Adipocyte (in vitro differentiated cells): ENCODE data around the gene PRICKLE4.
A peak's percentile ranks its signal among the peaks of the same experiment; 100 is the strongest.

Source experiments
- DNase-seq: peaks from one replicate; pipeline ENCODE4 v3.0.0-alpha.2; 2015; ENCODE audit warnings: low read depth
- H3K27me3 ChIP-seq: replicated peaks from 2 replicates; pipeline ENCODE4 v1.7.0; 2013; ENCODE audit warnings: mild to moderate bottlenecking, low read length, moderate library complexity; ENCODE audit not compliant: control insufficient read depth, insufficient read depth
- H3K36me3 ChIP-seq: 2 replicates; pipeline ENCODE4 v1.7.0; 2013; ENCODE audit warnings: low read length, mild to moderate bottlenecking, moderate library complexity; ENCODE audit not compliant: control insufficient read depth, insufficient read depth, severe bottlenecking
- H3K4me1 ChIP-seq: 2 replicates; pipeline ENCODE4 v1.7.0; 2013; ENCODE audit warnings: mild to moderate bottlenecking, low read length, moderate library complexity; ENCODE audit not compliant: control insufficient read depth, insufficient read depth
- H3K4me3 ChIP-seq: 2 replicates; pipeline ENCODE4 v1.7.0; 2013; ENCODE audit warnings: mild to moderate bottlenecking, low read length, moderate library complexity
- H3K9ac ChIP-seq: 2 replicates; pipeline ENCODE4 v1.7.0; 2013; ENCODE audit warnings: mild to moderate bottlenecking, low read length, moderate library complexity
- H3K9me3 ChIP-seq: 2 replicates; pipeline ENCODE4 v1.7.0; 2013; ENCODE audit warnings: mild to moderate bottlenecking, low read length, moderate library complexity; ENCODE audit not compliant: control insufficient read depth

Gene PRICKLE4

GRCh38 chr6:41780551-41781365, at the start of gene PRICKLE4:
PRICKLE4 (plus strand) TSS chr6:41780782; CDS start chr6:41783474, 2,692 bp downstream.
- DNase-seq, result peak; percentile 46

GRCh38 chr6:41731561-41732086, 49.0 kb upstream of the PRICKLE4 start:
- Histone ChIP-seq H3K9ac (no peak overlapping the region), H3K4me1 (peaks cover 32% of the 10 kb centered on the region), H3K9me3 (no peaks in the 10 kb centered on the region), H3K4me3 (no peak overlapping the region), H3K27me3 (no peaks in the 10 kb centered on the region), H3K36me3 (no peaks in the 10 kb centered on the region)
- no peak for DNase-seq

More at GRCh38 chr6:41780551-41781365, at the start of gene PRICKLE4:
- no peaks in the 10 kb centered on the region for H3K27me3 ChIP-seq
- no peaks in the 10 kb centered on the region for H3K9me3 ChIP-seq
- peaks cover 20% of the 10 kb centered on the region for H3K4me1 ChIP-seq
- H3K36me3 ChIP-seq, result no peaks in the 10 kb centered on the region
- H3K4me3 ChIP-seq, result peak within 1 kb of the TSS; percentile 91
- H3K9ac ChIP-seq, result peak within 1 kb of the TSS; percentile 89

GRCh38 chr6:41732149-41732548, 48.4 kb upstream of the PRICKLE4 start:
- Histone ChIP-seq H3K36me3 (no peaks in the 10 kb centered on the region), H3K4me1 (peaks cover 32% of the 10 kb centered on the region), H3K27me3 (no peaks in the 10 kb centered on the region), H3K4me3 (no peak overlapping the region), H3K9me3 (no peaks in the 10 kb centered on the region), H3K9ac (no peak overlapping the region)
- DNase-seq, result no peak

GRCh38 chr6:41732591-41733359, 47.8 kb upstream of the PRICKLE4 start:
- Histone ChIP-seq H3K4me3 (peak overlapping the region; percentile 82), H3K27me3 (no peaks in the 10 kb centered on the region), H3K4me1 (peaks cover 31% of the 10 kb centered on the region), H3K36me3 (no peaks in the 10 kb centered on the region), H3K9me3 (no peaks in the 10 kb centered on the region), H3K9ac (peak overlapping the region; percentile 71)
- peak; percentile 20 for DNase-seq

- no peaks in the 10 kb centered on the region for H3K36me3 ChIP-seq
- no peak for DNase-seq
- no peaks in the 10 kb centered on the region for H3K9me3 ChIP-seq
- peaks cover 28% of the 10 kb centered on the region for H3K4me1 ChIP-seq
- peak overlapping the region; percentile 71 for H3K9ac ChIP-seq
- H3K4me3 ChIP-seq, result peak overlapping the region; percentile 82
- no peaks in the 10 kb centered on the region for H3K27me3 ChIP-seq
Measured at GRCh38 chr6:41733360-41733706, 47.2 kb upstream of the PRICKLE4 start.

- peaks cover 28% of the 10 kb centered on the region for H3K4me1 ChIP-seq
- H3K4me3 ChIP-seq, result peak overlapping the region; percentile 82
- H3K9me3 ChIP-seq, result no peaks in the 10 kb centered on the region
- no peaks in the 10 kb centered on the region for H3K36me3 ChIP-seq
- DNase-seq, result peak; percentile 91
- H3K27me3 ChIP-seq, result no peaks in the 10 kb centered on the region
- H3K9ac ChIP-seq, result peak overlapping the region; percentile 71
Measured at GRCh38 chr6:41733707-41734665, 46.6 kb upstream of the PRICKLE4 start.

- no peaks in the 10 kb centered on the region for H3K36me3 ChIP-seq
- H3K27me3 ChIP-seq, result peaks cover 3% of the 10 kb centered on the region
- peaks cover 28% of the 10 kb centered on the region for H3K4me1 ChIP-seq
- H3K9me3 ChIP-seq, result no peaks in the 10 kb centered on the region
- peak overlapping the region; percentile 83 for H3K9ac ChIP-seq
- DNase-seq, result peak; percentile 88
- H3K4me3 ChIP-seq, result peak overlapping the region; percentile 82
Measured at GRCh38 chr6:41734666-41735426, 45.7 kb upstream of the PRICKLE4 start.

- no peaks in the 10 kb centered on the region for H3K36me3 ChIP-seq
- H3K9me3 ChIP-seq, result no peaks in the 10 kb centered on the region
- peak within 1 kb of the TSS; percentile 83 for H3K9ac ChIP-seq
- H3K27me3 ChIP-seq, result peaks cover 11% of the 10 kb centered on the region
- peak within 1 kb of the TSS; percentile 82 for H3K4me3 ChIP-seq
- H3K4me1 ChIP-seq, result peaks cover 21% of the 10 kb centered on the region
- peak; percentile 97 for DNase-seq
Measured at GRCh38 chr6:41735427-41736185, 45.0 kb upstream of the PRICKLE4 start, which contains the start of gene TFEB. TFEB (minus strand) TSS chr6:41735608; CDS start chr6:41691213, 44,395 bp downstream.

- Histone ChIP-seq H3K36me3 (no peaks in the 10 kb centered on the region), H3K27me3 (peaks cover 16% of the 10 kb centered on the region), H3K4me1 (peaks cover 16% of the 10 kb centered on the region), H3K9ac (no peak overlapping the region), H3K4me3 (no peak overlapping the region), H3K9me3 (no peaks in the 10 kb centered on the region)
- DNase-seq, result no peak
Measured at GRCh38 chr6:41736186-41736733, 44.3 kb upstream of the PRICKLE4 start.
